ENCODE measurements around the gene KIF18B.
A peak's percentile ranks its signal among the peaks of the same experiment; 100 is the strongest.

KIF18B gene

GRCh38 chr17:44934745-44935105 lies 12.8 kb downstream of the KIF18B start:
- Histone ChIP-seq H3K4me1 (ENCODE audit: control insufficient read depth, low read depth, low read length) (peaks cover 5% of the 10 kb centered on the region), H3K27me3 (ENCODE audit: insufficient read depth, low read length, poor library complexity) (no peaks in the 10 kb centered on the region), H3K4ac (ENCODE audit: low read depth, low read length) (no peak overlapping the region), H3K27ac (ENCODE audit: low read depth, low read length) (no peak overlapping the region), H3K9ac (ENCODE audit: low read length) (no peak overlapping the region), H3K56ac (ENCODE audit: low read length) (no peak overlapping the region), H4K5ac (ENCODE audit: low read length) (no peak overlapping the region), H3K79me1 (ENCODE audit: low read length) (no peaks in the 10 kb centered on the region), H2BK5ac (ENCODE audit: low read length) (no peak overlapping the region), H3K18ac (ENCODE audit: low read length) (no peak overlapping the region), H3K4me2 (ENCODE audit: low read length) (no peak overlapping the region), H2AK5ac (ENCODE audit: low read length) (no peak overlapping the region), H2BK120ac (ENCODE audit: low read depth, low read length) (no peak overlapping the region), H2BK15ac (replicated peaks; ENCODE audit: low read depth) (no peak overlapping the region), H3K4me3 (ENCODE audit: low read length) (no peak overlapping the region), H3K36me3 (ENCODE audit: control insufficient read depth, insufficient read depth, low read length) (peaks cover 17% of the 10 kb centered on the region), H3K79me2 (ENCODE audit: control insufficient read depth, insufficient read depth, low read length) (no peaks in the 10 kb centered on the region), H4K8ac (ENCODE audit: low read depth, low read length) (no peak overlapping the region), H3K23ac (ENCODE audit: low read length) (no peak overlapping the region)
- no CpG with 5 or more reads among the region's 10 CpGs for WGBS (ENCODE audit: extremely low coverage, insufficient coverage, low lambda C conversion rate)
- DNase-seq: no peak

- Histone ChIP-seq H3K23ac (ENCODE audit: low read length) (no peak overlapping the region), H3K56ac (ENCODE audit: low read length) (no peak overlapping the region), H3K27me3 (ENCODE audit: insufficient read depth, low read length, poor library complexity) (no peaks in the 10 kb centered on the region), H3K4ac (ENCODE audit: low read depth, low read length) (no peak overlapping the region), H3K18ac (ENCODE audit: low read length) (no peak overlapping the region), H3K4me2 (ENCODE audit: low read length) (no peak overlapping the region), H2AK5ac (ENCODE audit: low read length) (no peak overlapping the region), H3K9ac (ENCODE audit: low read length) (no peak overlapping the region), H4K5ac (ENCODE audit: low read length) (no peak overlapping the region), H3K27ac (ENCODE audit: low read depth, low read length) (no peak overlapping the region), H3K4me1 (ENCODE audit: control insufficient read depth, low read depth, low read length) (peaks cover 5% of the 10 kb centered on the region), H2BK5ac (ENCODE audit: low read length) (no peak overlapping the region), H3K4me3 (ENCODE audit: low read length) (no peak overlapping the region), H4K8ac (ENCODE audit: low read depth, low read length) (no peak overlapping the region), H2BK120ac (ENCODE audit: low read depth, low read length) (no peak overlapping the region), H3K79me1 (ENCODE audit: low read length) (no peaks in the 10 kb centered on the region), H3K79me2 (ENCODE audit: control insufficient read depth, insufficient read depth, low read length) (no peaks in the 10 kb centered on the region), H2BK15ac (replicated peaks; ENCODE audit: low read depth) (no peak overlapping the region), H3K36me3 (ENCODE audit: control insufficient read depth, insufficient read depth, low read length) (peaks cover 20% of the 10 kb centered on the region)
- no CpG with 5 or more reads among the region's 34 CpGs for WGBS (ENCODE audit: extremely low coverage, insufficient coverage, low lambda C conversion rate)
- no peak for DNase-seq
Measured at GRCh38 chr17:44933824-44934744, 13.5 kb downstream of the KIF18B start.

- no peak overlapping the region for H3K9ac ChIP-seq (ENCODE audit: low read length)
- no peaks in the 10 kb centered on the region for H3K79me1 ChIP-seq (ENCODE audit: low read length)
- no peak overlapping the region for H3K27ac ChIP-seq (ENCODE audit: low read depth, low read length)
- no peak for DNase-seq
- no peak overlapping the region for H2AK5ac ChIP-seq (ENCODE audit: low read length)
- H2BK15ac ChIP-seq (replicated peaks; ENCODE audit: low read depth): no peak overlapping the region
- H2BK5ac ChIP-seq (ENCODE audit: low read length): no peak overlapping the region
- H3K4me3 ChIP-seq (ENCODE audit: low read length): no peak overlapping the region
- WGBS (ENCODE audit: extremely low coverage, insufficient coverage, low lambda C conversion rate): no CpG with 5 or more reads among the region's 6 CpGs
- no peak overlapping the region for H2BK120ac ChIP-seq (ENCODE audit: low read depth, low read length)
- no peak overlapping the region for H3K23ac ChIP-seq (ENCODE audit: low read length)
- no peak overlapping the region for H3K4me2 ChIP-seq (ENCODE audit: low read length)
- H3K56ac ChIP-seq (ENCODE audit: low read length): no peak overlapping the region
- H4K5ac ChIP-seq (ENCODE audit: low read length): no peak overlapping the region
- no peaks in the 10 kb centered on the region for H3K27me3 ChIP-seq (ENCODE audit: insufficient read depth, low read length, poor library complexity)
- H3K18ac ChIP-seq (ENCODE audit: low read length): no peak overlapping the region
- H3K36me3 ChIP-seq (ENCODE audit: control insufficient read depth, insufficient read depth, low read length): peaks cover 26% of the 10 kb centered on the region
- H4K8ac ChIP-seq (ENCODE audit: low read depth, low read length): no peak overlapping the region
- no peaks in the 10 kb centered on the region for H3K79me2 ChIP-seq (ENCODE audit: control insufficient read depth, insufficient read depth, low read length)
- no peak overlapping the region for H3K4ac ChIP-seq (ENCODE audit: low read depth, low read length)
- H3K4me1 ChIP-seq (ENCODE audit: control insufficient read depth, low read depth, low read length): peaks cover 5% of the 10 kb centered on the region
Measured at GRCh38 chr17:44932787-44933097, 14.8 kb downstream of the KIF18B start.

- H2BK120ac ChIP-seq (ENCODE audit: low read depth, low read length): no peak overlapping the region
Measured at GRCh38 chr17:44932096-44932786, 15.3 kb downstream of the KIF18B start.

GRCh38 chr17:44931376-44931775 lies 16.2 kb downstream of the KIF18B start:
- Histone ChIP-seq H3K79me2 (ENCODE audit: control insufficient read depth, insufficient read depth, low read length) (no peaks in the 10 kb centered on the region), H3K56ac (ENCODE audit: low read length) (no peak overlapping the region), H3K36me3 (ENCODE audit: control insufficient read depth, insufficient read depth, low read length) (peaks cover 34% of the 10 kb centered on the region), H3K4me3 (ENCODE audit: low read length) (no peak overlapping the region), H3K4ac (ENCODE audit: low read depth, low read length) (no peak overlapping the region), H3K27me3 (ENCODE audit: insufficient read depth, low read length, poor library complexity) (no peaks in the 10 kb centered on the region), H3K79me1 (ENCODE audit: low read length) (no peaks in the 10 kb centered on the region), H2BK120ac (ENCODE audit: low read depth, low read length) (no peak overlapping the region), H3K4me2 (ENCODE audit: low read length) (no peak overlapping the region), H3K18ac (ENCODE audit: low read length) (no peak overlapping the region), H3K23ac (ENCODE audit: low read length) (no peak overlapping the region), H4K8ac (ENCODE audit: low read depth, low read length) (no peak overlapping the region), H2BK5ac (ENCODE audit: low read length) (no peak overlapping the region), H2BK15ac (replicated peaks; ENCODE audit: low read depth) (no peak overlapping the region), H3K27ac (ENCODE audit: low read depth, low read length) (no peak overlapping the region), H3K4me1 (ENCODE audit: control insufficient read depth, low read depth, low read length) (peaks cover 5% of the 10 kb centered on the region), H2AK5ac (ENCODE audit: low read length) (no peak overlapping the region), H3K9ac (ENCODE audit: low read length) (no peak overlapping the region), H4K5ac (ENCODE audit: low read length) (no peak overlapping the region)
- peak; percentile 33 for DNase-seq
- no CpG with 5 or more reads among the region's 5 CpGs for WGBS (ENCODE audit: extremely low coverage, insufficient coverage, low lambda C conversion rate)

More at GRCh38 chr17:44932096-44932786, 15.3 kb downstream of the KIF18B start:
- Histone ChIP-seq H4K8ac (ENCODE audit: low read depth, low read length) (no peak overlapping the region), H2AK5ac (ENCODE audit: low read length) (no peak overlapping the region), H3K18ac (ENCODE audit: low read length) (no peak overlapping the region), H3K56ac (ENCODE audit: low read length) (no peak overlapping the region), H3K23ac (ENCODE audit: low read length) (no peak overlapping the region), H3K27me3 (ENCODE audit: insufficient read depth, low read length, poor library complexity) (no peaks in the 10 kb centered on the region), H3K79me2 (ENCODE audit: control insufficient read depth, insufficient read depth, low read length) (no peaks in the 10 kb centered on the region), H2BK5ac (ENCODE audit: low read length) (no peak overlapping the region), H3K36me3 (ENCODE audit: control insufficient read depth, insufficient read depth, low read length) (peaks cover 31% of the 10 kb centered on the region), H3K4ac (ENCODE audit: low read depth, low read length) (no peak overlapping the region), H3K79me1 (ENCODE audit: low read length) (no peaks in the 10 kb centered on the region), H3K9ac (ENCODE audit: low read length) (no peak overlapping the region), H3K4me3 (ENCODE audit: low read length) (no peak overlapping the region), H4K5ac (ENCODE audit: low read length) (no peak overlapping the region), H3K4me2 (ENCODE audit: low read length) (no peak overlapping the region), H2BK15ac (replicated peaks; ENCODE audit: low read depth) (no peak overlapping the region), H3K27ac (ENCODE audit: low read depth, low read length) (no peak overlapping the region), H3K4me1 (ENCODE audit: control insufficient read depth, low read depth, low read length) (peaks cover 5% of the 10 kb centered on the region)
- no peak for DNase-seq
- no CpG with 5 or more reads among the region's 8 CpGs for WGBS (ENCODE audit: extremely low coverage, insufficient coverage, low lambda C conversion rate)

Measured in mesendoderm (in vitro differentiated cells).